ENCODE results near the gene DBH. TPM values are rescaled to one million over a fixed set of nuclear protein-coding genes. Genes with fewer than 3 reads are reported as not detected.

The DBH gene
- total RNA-seq, 4 donors from 2014 or later = 0.11 to 0.15 TPM; not detected in 2

GRCh38 chr9:133647765-133648469 lies 11.8 kb downstream of the DBH start:
- no peaks in the 10 kb centered on the region for H3K4me1 ChIP-seq
- no peak for DNase-seq
- H3K9me3 ChIP-seq = no peaks in the 10 kb centered on the region
- 83 to 85% methylated on average over 10 to 20 of the region's 25 CpGs for WGBS, 2 donors
- no peak overlapping the region for H3K27ac ChIP-seq
- intact Hi-C loops (cut with DNase I) = no loop called here
- TF ChIP-seq POLR2A (IDR thresholded peaks at IDR 0.05) = no peak
- no peak for TF ChIP-seq CTCF (IDR thresholded peaks at IDR 0.05)
- H3K27me3 ChIP-seq = no peaks in the 10 kb centered on the region
- no peaks in the 10 kb centered on the region for H3K36me3 ChIP-seq
- H3K4me3 ChIP-seq (replicated peaks in 1 of 3) = no peak overlapping the region

GRCh38 chr9:133649194-133649593 lies 13.0 kb downstream of the DBH start:
- no peaks in the 10 kb centered on the region for H3K27me3 ChIP-seq
- no peaks in the 10 kb centered on the region for H3K9me3 ChIP-seq
- no peak overlapping the region for H3K4me3 ChIP-seq (replicated peaks in 1 of 3)
- H3K36me3 ChIP-seq = no peaks in the 10 kb centered on the region
- H3K4me1 ChIP-seq = no peaks in the 10 kb centered on the region
- WGBS, 2 donors = 87 to 88% methylated on average over 7 of the region's 7 CpGs
- no peak for DNase-seq
- H3K27ac ChIP-seq = no peak overlapping the region
- TF ChIP-seq POLR2A (IDR thresholded peaks at IDR 0.05) (no peak), CTCF (IDR thresholded peaks at IDR 0.05) (no peak)
- intact Hi-C loops (cut with DNase I) = no loop called here

- TF ChIP-seq CTCF (IDR thresholded peaks at IDR 0.05) (no peak), POLR2A (IDR thresholded peaks at IDR 0.05) (no peak)
- H3K27me3 ChIP-seq = no peaks in the 10 kb centered on the region
These were observed 13.9 kb downstream of the DBH start for GRCh38 chr9:133650026-133650425.

GRCh38 chr9:133653638-133654037 lies 17.5 kb downstream of the DBH start:
- peaks cover 18 to 26% of the 10 kb centered on the region in 2 donors for H3K4me1 ChIP-seq
- TF ChIP-seq CTCF (IDR thresholded peaks at IDR 0.05) = no peak
- no peak for TF ChIP-seq POLR2A (IDR thresholded peaks at IDR 0.05)
- no peak for DNase-seq
- 76 to 91% methylated on average over 9 of the region's 9 CpGs for WGBS, 2 donors
- no peak overlapping the region for H3K4me3 ChIP-seq (replicated peaks in 1 of 3)
- no peaks in the 10 kb centered on the region for H3K27me3 ChIP-seq
- intact Hi-C loops (cut with DNase I) = no loop called here
- H3K9me3 ChIP-seq = no peaks in the 10 kb centered on the region
- H3K36me3 ChIP-seq = no peaks in the 10 kb centered on the region
- H3K27ac ChIP-seq = no peak overlapping the region

More at GRCh38 chr9:133650026-133650425, 13.9 kb downstream of the DBH start:
- H3K36me3 ChIP-seq = no peaks in the 10 kb centered on the region
- DNase-seq = no peak
- intact Hi-C loops (cut with DNase I) = no loop called here
- H3K9me3 ChIP-seq = no peaks in the 10 kb centered on the region
- H3K4me3 ChIP-seq (replicated peaks in 1 of 3) = no peak overlapping the region
- no peak overlapping the region for H3K27ac ChIP-seq
- H3K4me1 ChIP-seq = no peaks in the 10 kb centered on the region
- WGBS, 2 donors = 92 to 93% methylated on average over 8 to 12 of the region's 12 CpGs
